Measurements from ENCODE around the gene CCDC88C. TPM values are rescaled to one million over a fixed set of nuclear protein-coding genes. Genes with fewer than 3 reads are reported as not detected.

Gene CCDC88C
- polyA plus RNA-seq, 1 donor (not counting 4 experiments of a cell fraction or from before 2014, with no cell fraction given): 2.4 TPM

DNA sequence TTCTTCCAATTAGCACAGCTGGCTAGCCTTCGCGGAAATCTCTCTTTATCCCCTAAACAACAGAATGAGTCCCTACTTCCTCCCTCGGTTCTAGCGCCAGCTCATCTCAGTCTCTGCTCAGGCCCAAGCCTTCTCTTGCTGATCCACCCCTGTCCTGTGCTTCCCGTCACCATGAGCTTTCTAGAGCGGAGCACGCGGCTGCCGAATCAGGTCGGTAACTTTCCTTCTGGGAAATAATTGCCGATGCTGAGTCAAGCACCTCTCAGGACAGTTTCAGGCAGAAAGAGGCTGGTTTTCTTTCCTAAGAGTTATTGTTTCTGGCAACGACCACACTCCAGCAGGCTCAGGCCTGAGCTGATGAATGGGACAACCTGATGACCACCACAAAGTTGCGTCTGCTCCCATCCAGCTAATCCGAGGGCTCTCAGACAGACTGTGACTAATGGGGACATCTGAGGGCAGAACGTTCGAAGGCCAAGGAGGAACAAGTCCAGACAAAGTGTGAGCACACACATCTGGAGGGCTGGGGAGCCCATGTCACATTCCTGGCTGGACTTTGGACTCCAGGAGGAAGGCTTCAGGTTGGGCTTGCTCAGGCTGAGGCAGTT lies 159.5 kb downstream of the CCDC88C start:
- dilution Hi-C loops (cut with MboI; ENCODE audit: extremely low pct_ligation_motif_present, low sequenced_read_pairs): no loop called here
- peak overlapping the region; percentile 13 for H3K4me2 ChIP-seq (ENCODE audit: control insufficient read depth, extremely low read depth, insufficient read depth, low read depth, low read length)
- no peaks in the 10 kb centered on the region for H3K79me2 ChIP-seq (ENCODE audit: control insufficient read depth, insufficient read depth, low read length)
- no peak overlapping the region for H3K4me3 ChIP-seq (ENCODE audit: control insufficient read depth in 2 of 3, extremely low read depth in 1 of 3, insufficient read depth in 2 of 3, low read depth in 1 of 3, low read length in 3 of 3)
- H3K9me3 ChIP-seq (ENCODE audit: control insufficient read depth, low read depth, low read length): no peaks in the 10 kb centered on the region
- TF ChIP-seq EZH2 (IDR thresholded peaks at IDR 0.05; ENCODE audit: low read length): no peak
- TF ChIP-seq, protein P1, sequence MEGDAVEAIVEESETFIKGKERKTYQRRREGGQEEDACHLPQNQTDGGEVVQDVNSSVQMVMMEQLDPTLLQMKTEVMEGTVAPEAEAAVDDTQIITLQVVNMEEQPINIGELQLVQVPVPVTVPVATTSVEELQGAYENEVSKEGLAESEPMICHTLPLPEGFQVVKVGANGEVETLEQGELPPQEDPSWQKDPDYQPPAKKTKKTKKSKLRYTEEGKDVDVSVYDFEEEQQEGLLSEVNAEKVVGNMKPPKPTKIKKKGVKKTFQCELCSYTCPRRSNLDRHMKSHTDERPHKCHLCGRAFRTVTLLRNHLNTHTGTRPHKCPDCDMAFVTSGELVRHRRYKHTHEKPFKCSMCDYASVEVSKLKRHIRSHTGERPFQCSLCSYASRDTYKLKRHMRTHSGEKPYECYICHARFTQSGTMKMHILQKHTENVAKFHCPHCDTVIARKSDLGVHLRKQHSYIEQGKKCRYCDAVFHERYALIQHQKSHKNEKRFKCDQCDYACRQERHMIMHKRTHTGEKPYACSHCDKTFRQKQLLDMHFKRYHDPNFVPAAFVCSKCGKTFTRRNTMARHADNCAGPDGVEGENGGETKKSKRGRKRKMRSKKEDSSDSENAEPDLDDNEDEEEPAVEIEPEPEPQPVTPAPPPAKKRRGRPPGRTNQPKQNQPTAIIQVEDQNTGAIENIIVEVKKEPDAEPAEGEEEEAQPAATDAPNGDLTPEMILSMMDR (optimal IDR thresholded peaks at IDR 0.05 in 1 of 3, IDR thresholded peaks at IDR 0.05 in 1 of 3, conservative IDR thresholded peaks at IDR 0.05 in 1 of 3; ENCODE audit: extremely low read depth in 1 of 3, insufficient read depth in 2 of 3, low read length in 3 of 3): no peak
- H3K27me3 ChIP-seq (ENCODE audit: control insufficient read depth, extremely low read depth, insufficient read depth, low read length): no peaks in the 10 kb centered on the region
- no peaks in the 10 kb centered on the region for H3K36me3 ChIP-seq (ENCODE audit: control insufficient read depth in 2 of 2, extremely low read depth in 1 of 2, insufficient read depth in 2 of 2, low read length in 2 of 2)
- peaks cover 12% of the 10 kb centered on the region for H3K4me1 ChIP-seq (ENCODE audit: control insufficient read depth, extremely low read depth, insufficient read depth, low read length)
- DNase-seq (ENCODE audit: low read depth, low spot score): peak; percentile 26
- peak; percentile 58 for FAIRE-seq
- no peaks in the 10 kb centered on the region for H4K20me1 ChIP-seq (ENCODE audit: control insufficient read depth, extremely low read depth, insufficient read depth, low read length)
- no peak overlapping the region for H2AFZ ChIP-seq (ENCODE audit: control insufficient read depth, low read length)
- H3K27ac ChIP-seq (ENCODE audit: control insufficient read depth, insufficient read depth, low read length): peak overlapping the region; percentile 48
- no peaks in the 10 kb centered on the region for H3K9me1 ChIP-seq (ENCODE audit: control insufficient read depth, extremely low read depth, insufficient read depth, low read length)
- H3K9ac ChIP-seq (ENCODE audit: control insufficient read depth, extremely low read depth, insufficient read depth, low read length): no peak overlapping the region

DNA sequence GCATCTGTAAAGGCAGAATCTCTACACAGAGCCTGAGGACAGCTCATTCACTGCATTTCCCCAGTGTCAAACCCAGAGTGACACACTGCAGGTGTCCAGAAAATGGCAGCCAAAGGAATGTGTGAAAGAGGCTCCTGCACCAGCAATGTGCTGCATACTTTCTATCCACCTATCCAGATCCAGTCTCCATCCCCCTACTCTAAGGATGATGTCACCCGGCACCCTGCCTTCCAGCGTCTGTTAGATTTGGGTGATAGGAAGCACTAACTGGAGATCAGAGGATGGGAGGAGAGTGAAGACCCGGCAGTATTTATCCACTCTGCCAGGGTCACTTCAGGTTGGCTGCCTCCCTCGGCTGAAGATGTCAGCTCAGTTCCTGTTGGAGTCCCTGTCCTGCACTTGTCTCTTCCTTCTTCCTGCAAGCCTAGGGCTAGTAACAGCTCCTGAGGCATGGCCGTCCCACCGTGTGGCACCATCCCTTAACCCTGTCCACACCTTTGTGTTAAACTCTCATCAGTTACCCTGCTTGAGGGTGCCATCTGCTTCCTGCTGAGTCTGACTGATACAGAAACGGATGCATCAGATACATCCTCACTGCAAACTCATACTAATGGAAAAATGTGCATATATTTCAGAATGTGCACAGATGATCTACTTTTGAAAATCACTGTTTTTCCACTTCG lies 160.2 kb downstream of the CCDC88C start:
- Histone ChIP-seq H3K4me2 (ENCODE audit: control insufficient read depth, extremely low read depth, insufficient read depth, low read depth, low read length) (no peak overlapping the region), H2AFZ (ENCODE audit: control insufficient read depth, low read length) (no peak overlapping the region), H3K9me1 (ENCODE audit: control insufficient read depth, extremely low read depth, insufficient read depth, low read length) (no peaks in the 10 kb centered on the region), H3K9me3 (ENCODE audit: control insufficient read depth, low read depth, low read length) (no peaks in the 10 kb centered on the region), H4K20me1 (ENCODE audit: control insufficient read depth, extremely low read depth, insufficient read depth, low read length) (no peaks in the 10 kb centered on the region), H3K27ac (ENCODE audit: control insufficient read depth, insufficient read depth, low read length) (peak overlapping the region; percentile 48), H3K27me3 (ENCODE audit: control insufficient read depth, extremely low read depth, insufficient read depth, low read length) (no peaks in the 10 kb centered on the region), H3K4me1 (ENCODE audit: control insufficient read depth, extremely low read depth, insufficient read depth, low read length) (peaks cover 18% of the 10 kb centered on the region), H3K4me3 (ENCODE audit: control insufficient read depth in 2 of 3, extremely low read depth in 1 of 3, insufficient read depth in 2 of 3, low read depth in 1 of 3, low read length in 3 of 3) (no peak overlapping the region), H3K36me3 (ENCODE audit: control insufficient read depth in 2 of 2, extremely low read depth in 1 of 2, insufficient read depth in 2 of 2, low read length in 2 of 2) (no peaks in the 10 kb centered on the region), H3K9ac (ENCODE audit: control insufficient read depth, extremely low read depth, insufficient read depth, low read length) (no peak overlapping the region), H3K79me2 (ENCODE audit: control insufficient read depth, insufficient read depth, low read length) (no peaks in the 10 kb centered on the region)
- dilution Hi-C loops (cut with MboI; ENCODE audit: extremely low pct_ligation_motif_present, low sequenced_read_pairs): no loop called here
- DNase-seq (ENCODE audit: low read depth, low spot score) (no peak), FAIRE-seq (no peak)
- TF ChIP-seq, protein P1 (optimal IDR thresholded peaks at IDR 0.05 in 1 of 3, IDR thresholded peaks at IDR 0.05 in 1 of 3, conservative IDR thresholded peaks at IDR 0.05 in 1 of 3; ENCODE audit: extremely low read depth in 1 of 3, insufficient read depth in 2 of 3, low read length in 3 of 3): no peak
- TF ChIP-seq EZH2 (IDR thresholded peaks at IDR 0.05; ENCODE audit: low read length): no peak

Data from keratinocyte (primary cell).